Activated CD4-positive, CD25-positive, alpha-beta regulatory T cell (primary cell): ENCODE measurements around the gene SLC27A1.

Source experiments
- DNase-seq, 4 experiments: peaks; one replicate each; lab custom pipeline; 2025; lab: John Stamatoyannopoulos, UW

The SLC27A1 gene

DNA sequence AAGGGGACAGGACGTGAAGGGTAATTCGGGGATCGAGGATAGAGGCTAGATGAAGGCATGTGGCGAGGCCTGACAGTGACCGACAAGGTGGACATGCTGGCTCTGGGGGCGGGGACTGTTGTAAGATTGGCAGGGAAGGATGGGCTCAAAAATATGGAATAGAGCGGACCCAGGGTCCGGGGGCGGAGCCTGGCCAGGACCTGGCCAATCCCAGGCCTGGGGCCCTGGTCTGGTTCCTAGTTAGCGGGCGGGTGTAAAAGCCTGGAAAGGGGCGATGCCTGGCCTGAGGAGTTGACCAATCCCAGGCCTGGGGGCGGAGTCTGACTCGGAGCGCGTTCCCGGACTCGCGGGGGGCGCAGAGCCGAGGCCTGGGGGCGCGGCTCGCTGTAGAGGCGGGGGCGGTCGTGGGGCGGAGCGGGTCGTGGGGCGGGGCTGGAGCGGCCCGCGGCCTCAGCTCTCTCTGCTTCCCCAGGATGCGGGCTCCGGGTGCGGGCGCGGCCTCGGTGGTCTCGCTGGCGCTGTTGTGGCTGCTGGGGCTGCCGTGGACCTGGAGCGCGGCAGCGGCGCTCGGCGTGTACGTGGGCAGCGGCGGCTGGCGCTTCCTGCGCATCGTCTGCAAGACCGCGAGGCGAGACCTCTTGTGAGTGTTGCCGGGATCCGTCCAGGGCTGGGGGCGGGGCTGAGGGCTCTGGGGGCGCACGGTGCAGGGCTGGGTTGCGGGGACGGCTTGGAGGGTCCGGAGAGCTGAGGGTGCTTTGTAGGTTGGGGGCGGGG is at the start of gene SLC27A1:
Gene SLC27A1 (plus strand): TSS at position 457 of the 774 bp plus-strand sequence. CDS start 17 bp downstream, at position 474.
- DNase-seq: peak; percentile 63 to 77 (median 72)

- no peak for DNase-seq
These were observed 48.4 kb upstream of the SLC27A1 start for GRCh38 chr19:17421942-17422341.

DNA sequence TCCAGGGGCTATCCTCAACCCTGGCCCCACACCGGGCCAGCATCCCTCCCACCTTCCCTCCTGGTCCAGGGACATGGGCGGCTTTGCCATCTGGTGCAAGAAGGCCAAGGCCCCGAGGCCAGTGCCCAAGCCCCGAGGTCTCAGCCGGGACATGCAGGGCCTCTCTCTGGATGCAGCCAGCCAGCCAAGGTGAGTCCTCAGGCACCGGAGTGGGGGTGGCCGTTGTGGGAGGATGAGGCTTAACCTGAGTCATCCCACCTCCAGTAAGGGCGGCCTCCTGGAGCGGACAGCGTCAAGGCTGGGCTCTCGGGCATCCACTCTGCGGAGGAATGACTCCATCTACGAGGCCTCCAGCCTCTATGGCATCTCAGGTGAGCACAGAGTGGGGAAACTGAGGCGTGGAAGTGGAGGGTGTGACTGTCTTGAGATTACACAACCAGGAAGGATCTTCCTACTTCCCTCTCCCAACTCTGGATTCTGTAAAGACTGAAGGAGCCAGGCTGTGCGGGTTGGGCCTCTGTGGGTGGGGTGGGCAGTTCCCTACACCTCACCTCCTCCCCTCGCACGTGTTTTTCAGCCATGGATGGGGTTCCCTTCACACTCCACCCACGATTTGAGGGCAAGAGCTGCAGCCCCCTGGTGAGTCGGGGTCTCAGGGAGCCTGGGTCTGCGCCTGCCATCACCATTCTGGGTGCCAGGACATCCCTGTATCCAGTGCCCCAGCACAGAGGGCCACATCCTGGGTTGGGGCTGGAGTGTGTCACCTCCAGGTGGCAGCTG is 46.7 kb upstream of the SLC27A1 start:
- no peak for DNase-seq

- DNase-seq: no peak
These were observed 45.5 kb upstream of the SLC27A1 start for GRCh38 chr19:17424743-17425365.

- no peak for DNase-seq
These were observed 40.6 kb upstream of the SLC27A1 start for GRCh38 chr19:17429641-17430113.

GRCh38 chr19:17431417-17431816 is 38.9 kb upstream of the SLC27A1 start:
- no peak for DNase-seq

GRCh38 chr19:17435218-17435617 is 35.1 kb upstream of the SLC27A1 start:
- DNase-seq: no peak

GRCh38 chr19:17436094-17436873 is 34.0 kb upstream of the SLC27A1 start:
- DNase-seq: no peak

- no peak for DNase-seq
These were observed 33.5 kb upstream of the SLC27A1 start for GRCh38 chr19:17436874-17437267.

DNA sequence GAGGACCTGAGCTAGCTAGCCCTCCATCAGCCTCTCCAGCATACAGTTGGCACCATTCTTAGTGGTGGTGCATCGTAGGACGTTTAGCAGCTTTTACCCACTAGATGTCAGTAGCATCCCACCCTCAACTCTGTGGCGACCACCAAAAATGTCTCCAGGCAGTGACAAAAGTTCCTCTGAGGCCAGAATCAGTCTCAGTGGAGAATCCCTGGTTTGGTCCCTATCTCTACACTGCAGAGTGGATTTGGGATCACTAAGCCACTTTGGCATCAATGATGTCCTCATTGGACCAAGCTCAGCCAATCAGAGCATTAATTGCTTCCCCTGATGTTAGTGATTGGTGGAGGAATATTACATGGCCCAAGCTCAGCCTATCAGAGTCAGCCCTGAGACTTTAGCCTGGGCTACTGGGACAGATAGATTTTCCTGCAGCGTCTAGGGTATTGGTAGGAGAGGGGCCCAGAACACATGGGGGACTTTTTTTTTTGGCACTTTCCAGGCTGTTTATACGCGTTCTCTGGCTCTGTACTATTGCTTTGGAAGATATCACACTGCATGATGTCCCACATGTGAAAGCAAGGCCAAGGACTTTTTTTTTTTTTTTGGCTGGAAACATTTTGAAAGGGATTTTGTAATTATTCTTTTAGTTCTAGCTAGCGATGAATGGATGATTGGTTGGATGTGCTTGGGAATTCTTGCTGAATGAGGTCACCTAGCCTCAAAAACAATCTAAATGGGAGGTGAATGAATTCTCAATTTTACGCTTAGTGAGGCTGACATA is 28.9 kb upstream of the SLC27A1 start:
- DNase-seq: no peak

DNA sequence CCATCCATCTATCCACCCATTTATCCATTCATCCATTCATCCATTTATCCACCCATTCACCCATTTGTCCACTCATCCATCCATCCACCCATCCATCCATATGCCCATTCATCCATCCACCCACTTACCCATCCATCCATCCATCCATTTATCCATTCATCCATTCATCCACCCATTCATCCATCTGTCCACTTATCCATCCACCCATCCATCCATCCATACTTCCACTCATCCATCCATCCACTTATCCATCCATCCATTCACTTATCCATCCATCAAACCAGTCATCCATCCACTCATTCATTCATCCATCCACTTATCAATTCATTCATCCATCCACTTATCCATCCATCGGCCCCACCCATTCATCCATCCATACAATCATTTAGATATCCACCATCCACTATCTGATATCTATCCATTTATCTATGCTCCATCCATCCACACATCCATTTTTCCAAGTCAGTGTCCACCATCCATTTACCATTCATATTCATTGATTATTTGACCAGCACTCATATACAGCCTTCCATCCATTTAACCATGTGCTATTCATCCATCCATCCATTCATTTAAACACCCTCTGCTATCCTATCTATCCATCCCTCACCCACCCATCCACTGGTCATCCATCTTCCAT is 24.7 kb upstream of the SLC27A1 start:
- no peak for DNase-seq

DNA sequence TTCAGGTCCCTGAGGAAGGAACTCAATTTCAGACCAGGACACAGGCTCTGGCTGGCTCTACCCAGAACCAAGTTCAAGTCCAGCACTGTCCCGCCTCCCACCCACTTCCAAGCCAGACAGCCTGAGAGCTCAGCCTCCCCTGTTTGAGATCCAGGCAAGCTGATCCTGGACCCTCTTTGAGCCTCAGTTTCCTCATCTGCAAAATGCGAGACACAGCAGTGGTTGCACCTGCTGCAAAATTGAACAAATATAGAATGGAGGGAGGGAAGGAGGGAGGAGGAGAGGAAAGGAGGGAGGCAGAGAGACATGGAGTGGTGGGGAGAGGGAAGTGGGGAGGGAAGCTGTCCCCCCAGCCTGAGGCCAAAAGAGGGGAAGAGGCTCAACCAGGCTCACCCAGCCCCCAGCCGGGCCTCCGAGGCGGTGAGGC is 22.6 kb upstream of the SLC27A1 start:
- DNase-seq: no peak

DNA sequence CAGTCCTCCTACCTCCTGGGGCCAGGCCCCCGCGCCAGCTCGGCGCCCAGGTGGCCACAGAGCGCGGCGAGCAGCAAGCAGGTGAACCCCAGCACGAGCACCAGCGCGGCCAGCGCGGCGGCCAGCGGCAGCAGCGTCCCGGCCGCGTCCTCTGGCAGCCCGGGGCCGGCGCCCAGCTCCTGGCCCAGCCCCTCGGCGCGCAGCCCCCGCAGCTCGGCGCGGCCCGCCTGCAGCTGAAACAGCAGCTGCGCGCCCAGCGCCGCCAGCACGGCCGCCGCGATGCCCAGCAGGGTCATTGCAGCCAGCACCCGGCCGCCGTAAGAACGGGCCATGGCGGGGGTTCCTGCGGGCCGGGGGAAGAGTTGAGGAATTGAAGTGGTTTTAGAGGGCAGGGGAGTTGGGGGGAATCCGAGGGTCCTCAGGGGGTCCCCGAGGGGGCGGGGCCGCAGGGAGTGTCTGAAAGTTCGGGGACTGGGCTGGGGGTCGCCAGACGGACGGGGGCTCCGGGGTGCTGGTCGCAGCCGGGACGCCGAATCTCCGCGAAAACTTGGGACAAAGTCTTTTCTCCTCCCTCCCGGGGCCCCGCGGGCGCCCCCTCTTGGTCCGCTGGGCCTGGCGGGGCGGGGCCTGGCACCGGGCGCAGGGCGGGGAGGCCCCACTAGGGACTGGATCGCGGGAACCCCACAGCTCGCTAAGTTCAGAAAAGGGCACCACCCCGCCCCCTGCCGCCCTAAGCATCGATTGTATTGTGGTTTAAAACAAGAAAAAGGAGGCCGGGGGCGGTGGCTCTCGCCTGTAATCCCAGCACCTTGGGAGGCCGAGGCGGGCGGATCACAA is 22.0 kb upstream of the SLC27A1 start, which contains the start of gene TMEM221:
Gene TMEM221 (minus strand): TSS at position 538 of the 837 bp plus-strand sequence. CDS start 206 bp downstream, at position 332.
- DNase-seq: peak in 3 of 4 experiments; percentile 14 to 32 (median 31)

- DNase-seq: peak in 1 of 4 experiments; percentile 15
These were observed 19.9 kb upstream of the SLC27A1 start for GRCh38 chr19:17450264-17451075.

- DNase-seq: no peak
These were observed 18.5 kb upstream of the SLC27A1 start for GRCh38 chr19:17451820-17452219.

DNA sequence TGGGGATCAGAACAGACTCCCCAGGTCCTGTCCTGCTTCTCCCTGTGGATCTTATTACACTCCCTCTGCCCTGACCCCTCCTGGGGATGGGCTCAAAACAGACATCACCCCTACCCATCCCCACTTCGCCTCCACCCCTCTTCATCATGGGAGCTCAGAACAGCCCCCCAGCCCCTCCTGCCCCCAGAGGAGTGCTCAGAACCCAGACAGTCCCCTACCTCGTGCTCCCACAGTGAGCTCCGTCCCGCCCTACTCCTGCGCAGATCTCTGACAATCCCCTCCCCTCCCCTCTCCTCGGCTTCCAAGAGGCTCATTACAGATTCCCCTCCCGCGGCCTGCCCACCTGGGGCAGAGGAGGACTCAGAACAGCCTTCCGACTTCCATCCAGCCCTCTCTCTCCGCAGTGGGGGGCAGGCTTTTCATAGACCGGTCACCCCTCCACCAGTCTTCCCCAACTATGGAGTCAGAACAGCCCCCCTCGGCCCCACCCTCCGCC is 15.7 kb upstream of the SLC27A1 start:
- DNase-seq: no peak

- no peak for DNase-seq
These were observed 14.8 kb upstream of the SLC27A1 start for GRCh38 chr19:17455308-17456123.
